HG02943 (cell line): ENCODE data around the gene CD36.

Experiments
- ATAC-seq: cut with Tn5 transposase; IDR thresholded peaks from one replicate; pipeline ENCODE4 v1.9.1; 2021; ENCODE audit warnings: mild to moderate bottlenecking, low read depth, moderate library complexity; ENCODE audit not compliant: unreplicated experiment

Gene CD36

GRCh38 chr7:80686576-80686975, 48.1 kb downstream of the CD36 start:
- ATAC-seq: no peak

- no peak for ATAC-seq
These were observed 60.7 kb downstream of the CD36 start for GRCh38 chr7:80699045-80699638.

- no peak for ATAC-seq
These were observed 61.3 kb downstream of the CD36 start for GRCh38 chr7:80699721-80700256.

GRCh38 chr7:80703272-80703671, 64.8 kb downstream of the CD36 start:
- no peak for ATAC-seq

GRCh38 chr7:80705130-80705781, 66.8 kb downstream of the CD36 start:
- no peak for ATAC-seq

- ATAC-seq: no peak
These were observed 68.9 kb downstream of the CD36 start for GRCh38 chr7:80707318-80707717.

GRCh38 chr7:80708123-80708522, 69.7 kb downstream of the CD36 start:
- no peak for ATAC-seq

- no peak for ATAC-seq
These were observed 73.1 kb downstream of the CD36 start for GRCh38 chr7:80711531-80711930.

GRCh38 chr7:80719261-80719660, 80.8 kb downstream of the CD36 start:
- no peak for ATAC-seq

GRCh38 chr7:80720146-80720545, 81.7 kb downstream of the CD36 start:
- no peak for ATAC-seq

- no peak for ATAC-seq
These were observed 83.6 kb downstream of the CD36 start for GRCh38 chr7:80721883-80722615.

GRCh38 chr7:80722616-80723195, 84.3 kb downstream of the CD36 start:
- ATAC-seq: no peak

- no peak for ATAC-seq
These were observed 85.9 kb downstream of the CD36 start for GRCh38 chr7:80724249-80724871.

GRCh38 chr7:80725181-80725611, 86.8 kb downstream of the CD36 start:
- ATAC-seq: no peak
